Uterus (tissue), 4 donors: ENCODE measurements around the gene BRINP3. TPM values are rescaled to one million over a fixed set of nuclear protein-coding genes. Genes with fewer than 3 reads are reported as not detected.

ENCODE experiments used
- DNase-seq, 2 donors: peaks; one replicate each; pipeline ENCODE4 v3.0.0-alpha.2; 2019 to 2020
- H3K27ac ChIP-seq, 2 donors: fragments of 200-600 bp; sonication (generic); 1 replicate in 1 of 2; 2 replicates in 1 of 2; pipeline ENCODE4 v1.5.1; 2016 to 2018
- H3K27me3 ChIP-seq, 2 donors: fragments of 200-600 bp; sonication (generic); one replicate each; pipeline ENCODE4 v1.5.1; 2018 to 2019; ENCODE audit warnings: control low read depth in 1 of 2
- H3K36me3 ChIP-seq, 2 donors: fragments of 200-600 bp; sonication (generic); one replicate each; pipeline ENCODE4 v1.5.1; 2019; ENCODE audit warnings: control low read depth in 1 of 2
- H3K4me1 ChIP-seq, 2 donors: fragments of 200-600 bp; sonication (generic); one replicate each; pipeline ENCODE4 v1.5.1; 2018 to 2019; ENCODE audit warnings: control low read depth in 1 of 2
- H3K4me3 ChIP-seq, 2 donors: fragments of 200-600 bp; sonication (generic); 1 replicate in 1 of 2; 2 replicates in 1 of 2; pipeline ENCODE4 v1.5.1; 2018 to 2019; ENCODE audit warnings: mild to moderate bottlenecking in 1 of 2
- H3K9me3 ChIP-seq, 2 donors: fragments of 200-600 bp; sonication (generic); one replicate each; pipeline ENCODE4 v1.5.1; 2019; ENCODE audit warnings: control low read depth in 1 of 2
- CTCF ChIP-seq, 4 experiments: fragments of 200-600 bp in 2 of 4; fragments of 450-650 bp in 2 of 4; sonication (generic) in 2 of 4; IDR thresholded peaks; one replicate each; pipeline ENCODE4 v1.5.1; 2016 to 2019; ENCODE audit warnings: antibody characterized with exemption in 4 of 4, mild to moderate bottlenecking in 2 of 4, moderate library complexity in 1 of 4
- POLR2A ChIP-seq, 2 donors: fragments of 450-650 bp; IDR thresholded peaks; one replicate each; pipeline ENCODE4 v1.6.1; 2016; ENCODE audit warnings: antibody characterized with exemption in 2 of 2, mild to moderate bottlenecking in 1 of 2, moderate library complexity in 1 of 2
- intact Hi-C: fragments of 100-400 bp; cut with DNase I; formaldehyde crosslinking; loops from one replicate; pipeline ENCODE4 v1.15.1; 2023; ENCODE audit warnings: low total_unique reads
- total RNA-seq, 4 donors: library from RNA; depleted of rRNA in 3 of 4; stranded (reverse); fragments of >200 nt in 3 of 4; gene quantifications; one replicate each; pipeline versions ENCODE4 v1.1.0 to v1.2.4, GENCODE V29; 2014 to 2023
- donor health status: DM: yes; HTN: yes; CAD: no.

BRINP3 gene
- total RNA-seq, 4 donors from 2014 or later, result under 0.01 to 39.7 (median 0.76) TPM; not detected in 1

- H3K36me3 ChIP-seq, result no peaks in the 10 kb centered on the region
- H3K4me1 ChIP-seq, result no peaks in the 10 kb centered on the region
- intact Hi-C loops, result no loop called here
- no peak overlapping the region for H3K27ac ChIP-seq
- no peak overlapping the region for H3K4me3 ChIP-seq
- no peaks in the 10 kb centered on the region for H3K9me3 ChIP-seq
- DNase-seq, result no peak
- H3K27me3 ChIP-seq, result no peaks in the 10 kb centered on the region
- TF ChIP-seq POLR2A (IDR thresholded peaks at IDR 0.05) (no peak), CTCF (IDR thresholded peaks at IDR 0.05) (no peak)
These were observed 308.8 kb downstream of the BRINP3 start for GRCh38 chr1:190168893-190169280.

- DNase-seq, result no peak
- Histone ChIP-seq H3K4me1 (no peaks in the 10 kb centered on the region), H3K9me3 (no peaks in the 10 kb centered on the region), H3K27me3 (no peaks in the 10 kb centered on the region), H3K36me3 (no peaks in the 10 kb centered on the region), H3K4me3 (no peak overlapping the region), H3K27ac (no peak overlapping the region)
- TF ChIP-seq CTCF (IDR thresholded peaks at IDR 0.05), result no peak
- TF ChIP-seq POLR2A (IDR thresholded peaks at IDR 0.05), result no peak
- intact Hi-C loops, result no loop called here
These were observed 309.4 kb downstream of the BRINP3 start for GRCh38 chr1:190168116-190168892.

- no peak for DNase-seq
- Histone ChIP-seq H3K4me3 (no peak overlapping the region), H3K9me3 (no peaks in the 10 kb centered on the region), H3K27ac (no peak overlapping the region), H3K36me3 (no peaks in the 10 kb centered on the region), H3K27me3 (no peaks in the 10 kb centered on the region), H3K4me1 (no peaks in the 10 kb centered on the region)
- TF ChIP-seq POLR2A (IDR thresholded peaks at IDR 0.05) (no peak), CTCF (IDR thresholded peaks at IDR 0.05) (no peak)
- intact Hi-C loops, result no loop called here
These were observed 318.5 kb downstream of the BRINP3 start for GRCh38 chr1:190159146-190159545.

GRCh38 chr1:190154744-190155143 lies 322.9 kb downstream of the BRINP3 start:
- intact Hi-C loops, result no loop called here
- H3K9me3 ChIP-seq, result no peaks in the 10 kb centered on the region
- H3K4me1 ChIP-seq, result no peaks in the 10 kb centered on the region
- no peak for DNase-seq
- TF ChIP-seq POLR2A (IDR thresholded peaks at IDR 0.05) (no peak), CTCF (IDR thresholded peaks at IDR 0.05) (no peak)
- H3K27ac ChIP-seq, result no peak overlapping the region
- H3K36me3 ChIP-seq, result no peaks in the 10 kb centered on the region
- H3K4me3 ChIP-seq, result no peak overlapping the region
- H3K27me3 ChIP-seq, result no peaks in the 10 kb centered on the region

- H3K9me3 ChIP-seq, result no peaks in the 10 kb centered on the region
- no peak overlapping the region for H3K27ac ChIP-seq
- no peak for TF ChIP-seq CTCF (IDR thresholded peaks at IDR 0.05)
- no peak for TF ChIP-seq POLR2A (IDR thresholded peaks at IDR 0.05)
- H3K4me3 ChIP-seq, result no peak overlapping the region
- H3K36me3 ChIP-seq, result no peaks in the 10 kb centered on the region
- no peaks in the 10 kb centered on the region for H3K4me1 ChIP-seq
- no peaks in the 10 kb centered on the region for H3K27me3 ChIP-seq
- DNase-seq, result no peak
- intact Hi-C loops, result no loop called here
These were observed 330.0 kb downstream of the BRINP3 start for GRCh38 chr1:190147616-190148015.
